Epithelial cell of proximal tubule (primary cell): ENCODE data around the gene GAPT. TPM values are rescaled to one million over a fixed set of nuclear protein-coding genes. Genes with fewer than 3 reads are reported as not detected.

Experiments
- DNase-seq: peaks from one replicate; pipeline ENCODE4 v3.0.0-alpha.2; 2011; ENCODE audit warnings: low read depth
- H3K4me3 ChIP-seq: 2 replicates; pipeline ENCODE4 v1.5.1; 2011; ENCODE audit warnings: low read depth, mild to moderate bottlenecking, low read length
- total RNA-seq: library from RNA; depleted of rRNA; stranded (reverse); fragments of >200 nt; gene quantifications from 2 replicates; pipeline ENCODE4 v1.2.3, GENCODE V29; 2015
- TF ChIP-seq, protein P1 (sequence below): conservative IDR thresholded peaks from 2 replicates; pipeline ENCODE4 v1.5.1; 2012; ENCODE audit warnings: low read depth, mild to moderate bottlenecking, low read length

The GAPT gene
- total RNA-seq, 1 donor from 2014 or later: not detected

DNA sequence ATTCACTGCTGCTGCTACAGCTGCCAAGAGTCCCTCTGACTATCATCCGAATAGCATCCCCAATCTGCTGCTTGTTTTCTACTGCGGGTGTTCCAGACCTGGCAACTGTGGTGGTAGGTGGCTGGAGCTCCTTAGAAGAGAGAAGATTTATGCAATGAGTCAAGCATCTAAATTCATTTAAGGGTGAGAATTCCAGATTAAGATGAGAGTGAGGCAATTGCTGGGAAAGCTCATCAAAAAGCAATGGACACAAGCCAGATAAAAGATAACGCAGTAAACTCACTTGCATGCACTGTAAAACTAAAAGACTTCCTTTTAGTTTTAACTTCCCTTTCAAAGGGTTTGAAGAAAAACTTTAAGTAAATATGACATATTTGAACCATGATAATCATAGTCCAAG lies 35.2 kb upstream of the GAPT start:
- DNase-seq: no peak
- H3K4me3 ChIP-seq: peak overlapping the region; percentile 88

DNA sequence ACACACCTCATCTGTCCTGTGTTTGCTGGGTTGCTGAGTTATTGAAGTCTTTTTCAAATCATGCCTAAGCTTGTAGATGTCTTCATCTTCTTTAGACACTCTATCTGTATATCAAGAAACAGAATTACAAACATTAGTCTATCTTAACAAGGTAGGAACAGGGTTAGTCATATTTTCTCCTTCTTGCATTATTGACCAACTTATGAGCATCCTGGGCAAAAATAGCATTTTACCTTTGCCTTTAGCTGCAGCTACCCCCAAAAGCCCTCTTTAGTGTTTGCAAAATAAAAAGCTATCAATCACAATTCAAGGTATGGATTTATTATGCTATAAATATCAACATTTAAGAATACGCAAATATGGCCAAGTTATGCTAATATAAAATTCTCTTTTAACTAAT lies 34.7 kb upstream of the GAPT start:
- peak overlapping the region; percentile 88 for H3K4me3 ChIP-seq
- TF ChIP-seq, protein P1, sequence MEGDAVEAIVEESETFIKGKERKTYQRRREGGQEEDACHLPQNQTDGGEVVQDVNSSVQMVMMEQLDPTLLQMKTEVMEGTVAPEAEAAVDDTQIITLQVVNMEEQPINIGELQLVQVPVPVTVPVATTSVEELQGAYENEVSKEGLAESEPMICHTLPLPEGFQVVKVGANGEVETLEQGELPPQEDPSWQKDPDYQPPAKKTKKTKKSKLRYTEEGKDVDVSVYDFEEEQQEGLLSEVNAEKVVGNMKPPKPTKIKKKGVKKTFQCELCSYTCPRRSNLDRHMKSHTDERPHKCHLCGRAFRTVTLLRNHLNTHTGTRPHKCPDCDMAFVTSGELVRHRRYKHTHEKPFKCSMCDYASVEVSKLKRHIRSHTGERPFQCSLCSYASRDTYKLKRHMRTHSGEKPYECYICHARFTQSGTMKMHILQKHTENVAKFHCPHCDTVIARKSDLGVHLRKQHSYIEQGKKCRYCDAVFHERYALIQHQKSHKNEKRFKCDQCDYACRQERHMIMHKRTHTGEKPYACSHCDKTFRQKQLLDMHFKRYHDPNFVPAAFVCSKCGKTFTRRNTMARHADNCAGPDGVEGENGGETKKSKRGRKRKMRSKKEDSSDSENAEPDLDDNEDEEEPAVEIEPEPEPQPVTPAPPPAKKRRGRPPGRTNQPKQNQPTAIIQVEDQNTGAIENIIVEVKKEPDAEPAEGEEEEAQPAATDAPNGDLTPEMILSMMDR: no peak
- DNase-seq: no peak

More for the DNA sequence above, 35.2 kb upstream of the GAPT start:
- TF ChIP-seq, protein P1: no peak

- no peak for DNase-seq
- TF ChIP-seq, protein P1: no peak
- H3K4me3 ChIP-seq: peak overlapping the region; percentile 88
These were observed 34.2 kb upstream of the GAPT start for GRCh38 chr5:58457050-58457449.

DNA sequence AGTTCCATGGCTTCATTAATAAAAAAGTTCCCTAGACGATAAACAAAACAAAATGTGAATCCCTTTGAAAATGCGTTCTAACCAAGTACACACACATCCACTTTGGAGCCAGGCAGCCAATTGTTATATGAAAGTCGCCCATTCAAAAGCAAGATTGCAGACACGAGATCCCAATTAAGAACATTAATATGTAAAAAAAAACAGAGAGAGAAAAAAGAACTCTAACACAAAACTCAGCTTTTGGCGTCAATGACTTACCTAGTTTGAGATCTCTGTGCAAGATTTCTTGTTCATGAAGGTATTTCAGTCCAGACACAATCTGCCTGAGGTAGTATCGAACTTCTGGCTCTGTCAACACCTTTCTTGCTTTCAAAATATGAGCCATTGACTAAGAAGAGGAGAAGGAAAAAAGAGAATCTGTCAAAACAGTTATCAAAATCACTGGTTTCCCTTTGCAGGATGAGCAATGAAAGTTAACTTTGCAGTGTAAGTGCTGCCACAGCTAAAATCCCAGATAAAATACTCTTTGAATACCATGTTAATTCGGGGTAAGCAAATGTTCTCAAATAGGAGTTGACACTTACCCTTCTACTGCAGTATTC lies 33.0 kb upstream of the GAPT start:
- TF ChIP-seq, protein P1: no peak
- no peak for DNase-seq

DNA sequence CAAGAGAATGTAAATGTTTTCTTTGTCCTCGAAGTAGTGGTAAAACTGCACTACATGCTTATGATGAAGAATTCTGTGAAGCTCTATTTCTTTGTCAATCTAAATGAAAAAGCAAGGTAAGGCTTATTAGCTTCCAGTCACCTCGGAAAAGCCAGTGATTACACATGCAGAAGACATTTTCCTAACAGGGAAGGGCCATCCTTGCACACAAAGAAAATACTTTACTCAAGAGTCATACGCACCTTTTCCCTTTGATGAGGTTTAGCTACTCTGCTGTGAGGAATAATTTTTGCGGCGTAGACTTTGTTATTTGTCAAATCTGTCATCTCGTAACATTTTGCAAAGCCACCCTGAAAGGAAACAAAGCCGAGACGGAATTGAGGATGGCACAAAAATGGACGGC lies 32.5 kb upstream of the GAPT start:
- H3K4me3 ChIP-seq: peak overlapping the region; percentile 88
- DNase-seq: no peak
- TF ChIP-seq, protein P1: no peak

More for the DNA sequence above, 33.0 kb upstream of the GAPT start:
- H3K4me3 ChIP-seq: peak overlapping the region; percentile 88

DNA sequence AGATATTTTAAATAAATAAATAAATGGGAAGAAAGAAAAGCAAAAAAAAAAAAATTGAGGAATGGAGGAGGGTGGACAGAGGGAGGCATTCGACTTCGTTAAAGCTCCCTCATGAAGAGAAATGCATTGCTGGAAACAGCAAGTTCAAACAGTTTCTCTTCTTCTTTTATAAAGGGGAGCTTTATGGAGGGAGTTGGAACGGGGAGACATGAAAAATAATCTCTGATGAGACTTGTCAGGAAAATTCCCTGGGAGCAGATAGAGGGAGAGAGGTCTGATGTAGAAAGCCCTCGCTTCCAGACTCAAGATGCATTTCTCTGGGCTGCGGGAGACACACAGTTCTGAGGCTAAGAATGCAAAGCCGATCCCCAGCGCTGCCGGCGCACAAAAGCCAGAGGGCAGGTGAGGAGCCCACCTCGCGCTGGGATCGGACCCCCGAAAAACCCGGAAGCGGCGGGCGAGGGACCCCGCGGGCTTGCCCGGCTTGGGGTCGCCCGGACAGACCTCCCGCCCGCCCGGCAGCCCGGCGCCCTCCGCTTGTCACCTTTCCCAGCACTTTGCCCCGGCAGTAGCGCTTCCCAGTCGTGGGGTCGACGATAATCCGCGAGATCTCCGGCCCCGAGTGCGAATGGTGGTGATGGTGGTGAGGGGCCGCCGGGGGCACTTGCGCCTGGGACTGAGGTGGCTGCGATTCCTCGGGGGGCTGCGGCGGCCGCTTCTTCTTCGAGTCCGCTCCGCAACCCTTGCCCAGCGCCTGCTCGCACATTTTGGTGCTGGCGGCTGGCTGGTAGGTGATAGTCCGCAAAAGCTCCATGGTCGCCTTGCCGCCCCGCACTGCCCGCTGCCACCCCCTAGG lies 31.9 kb upstream of the GAPT start:
- peak overlapping the region; percentile 88 for H3K4me3 ChIP-seq
- DNase-seq: no peak
- TF ChIP-seq, protein P1: no peak
